GM12872 (cell line): ENCODE data around the gene CTNNA3.

Source experiments
- CTCF ChIP-seq: IDR thresholded peaks from 3 replicates; pipeline ENCODE4 v1.5.1; 2011; ENCODE audit warnings: low read depth, mild to moderate bottlenecking, low read length, moderate library complexity; ENCODE audit not compliant: insufficient read depth

CTNNA3 gene

GRCh38 chr10:66472156-66472555 is 1223.8 kb downstream of the CTNNA3 start:
- TF ChIP-seq CTCF = no peak

DNA sequence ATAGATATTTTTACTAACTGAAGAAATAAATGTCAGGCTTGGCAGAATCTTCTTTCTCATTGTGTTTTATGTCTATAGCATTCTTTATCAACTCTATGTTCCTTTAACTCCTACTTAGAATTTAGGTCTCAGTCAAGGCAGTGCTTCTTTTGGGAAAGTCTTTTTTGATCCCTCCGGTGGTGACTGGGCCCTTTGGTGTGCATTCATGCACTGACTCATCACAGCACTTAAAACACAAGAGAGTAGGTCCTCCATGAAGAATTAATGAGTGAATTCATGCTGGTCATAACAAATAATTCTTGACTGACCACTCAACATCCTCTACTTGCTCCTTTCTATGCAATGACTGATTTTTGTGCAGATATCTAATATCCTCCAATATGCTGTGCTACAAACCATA is 1229.0 kb downstream of the CTNNA3 start:
- no peak for TF ChIP-seq CTCF

- TF ChIP-seq CTCF = no peak
These were observed 1229.4 kb downstream of the CTNNA3 start for GRCh38 chr10:66466622-66467021.

DNA sequence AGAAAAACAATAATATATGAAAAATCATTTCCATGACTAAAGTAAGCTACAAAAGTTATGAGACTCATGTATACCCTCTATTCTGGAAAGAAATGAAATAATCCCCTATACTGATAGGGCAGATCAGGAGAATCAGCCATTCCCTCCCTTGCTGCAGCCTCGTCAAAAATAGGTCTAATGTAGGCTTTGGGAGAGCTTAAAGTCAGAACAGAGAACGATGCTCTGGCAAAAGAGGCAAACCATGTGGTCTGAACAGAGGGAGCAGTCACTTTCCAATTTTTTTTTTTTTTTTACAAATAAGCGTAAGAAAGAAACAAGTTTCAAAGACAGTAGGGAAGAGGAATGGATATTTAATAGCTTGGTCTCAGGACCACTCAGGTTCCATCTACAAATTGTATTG is 1232.4 kb downstream of the CTNNA3 start:
- TF ChIP-seq CTCF = no peak

- TF ChIP-seq CTCF = no peak
These were observed 1238.4 kb downstream of the CTNNA3 start for GRCh38 chr10:66457629-66458028.

DNA sequence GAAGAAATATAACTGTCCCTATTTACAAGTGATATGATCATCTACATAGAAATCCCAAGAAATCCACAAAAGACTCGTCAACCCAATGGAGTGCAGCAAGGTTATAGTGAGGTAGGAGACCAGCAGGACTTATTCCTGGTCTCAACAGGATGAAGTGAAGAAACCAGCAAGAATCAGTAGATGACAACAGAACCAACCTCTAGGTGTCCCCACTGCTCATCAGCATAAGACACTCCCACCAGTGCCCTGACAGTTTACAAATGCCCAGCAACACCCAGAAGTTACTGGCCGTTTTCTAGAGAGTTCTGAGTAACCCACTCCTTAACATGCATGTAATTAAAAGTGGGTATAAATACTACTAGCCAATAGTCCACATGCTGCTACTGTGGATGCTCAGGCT is 1240.7 kb downstream of the CTNNA3 start:
- TF ChIP-seq CTCF = 0 out of 3 replicates have a peak, but pooled peaks have one; percentile 9

DNA sequence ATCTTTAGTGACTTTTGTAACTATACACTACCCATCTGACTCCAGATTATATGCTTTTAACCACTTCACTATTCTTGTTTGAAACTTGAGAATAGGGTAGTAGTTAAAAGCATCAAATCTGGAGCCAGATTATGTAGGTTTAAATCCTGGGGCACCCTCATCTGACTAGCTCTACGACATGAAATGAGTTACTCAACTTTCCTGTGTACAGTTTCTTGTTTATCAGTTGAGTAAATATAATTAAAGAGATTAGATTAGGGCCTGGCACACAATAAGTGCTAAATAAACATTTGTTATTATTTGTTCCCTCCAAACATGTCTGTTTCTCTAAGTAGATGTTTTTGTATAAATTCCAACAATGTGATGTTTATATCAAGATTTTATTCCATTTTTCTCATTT is 1255.4 kb downstream of the CTNNA3 start:
- no peak for TF ChIP-seq CTCF

DNA sequence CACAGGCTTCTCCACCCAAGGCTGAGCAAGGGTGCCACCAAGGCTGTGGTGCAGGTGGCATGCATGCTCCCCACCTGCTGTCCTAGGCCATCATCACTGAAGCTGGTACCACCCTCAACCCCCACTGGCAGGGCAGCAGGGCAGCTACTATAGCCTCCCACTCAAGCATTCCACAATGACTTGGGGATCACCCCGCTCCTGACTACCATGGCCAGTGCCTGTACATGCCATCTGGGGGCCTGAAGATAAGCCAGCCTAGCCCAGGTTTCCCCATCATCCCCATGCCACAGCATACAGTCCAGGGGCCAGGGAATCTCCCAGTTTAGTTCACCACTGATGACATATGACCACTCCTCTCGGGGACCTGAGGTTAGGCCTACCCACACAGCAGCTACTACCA is 1281.1 kb downstream of the CTNNA3 start:
- no peak for TF ChIP-seq CTCF
